ENCODE data around the gene STYXL1. TPM values are rescaled to one million over a fixed set of nuclear protein-coding genes. Genes with fewer than 3 reads are reported as not detected.
"Not testable (repeated sequence)": the region's sequence is repeated elsewhere in the genome, so short reads cannot be mapped to it uniquely, and the experiment has no call there.

The STYXL1 gene
- total and polyA plus RNA-seq, 2 experiments from 2014 or later, result 56.3 to 70.1 TPM

- no peak for TF ChIP-seq EZH2 (IDR thresholded peaks at IDR 0.05; ENCODE audit: borderline replicate concordance)
- TF ChIP-seq CTCF (IDR thresholded peaks at IDR 0.05; ENCODE audit: poor library complexity), result no peak
- TF ChIP-seq EZH2phosphoT487 (IDR thresholded peaks at IDR 0.05; ENCODE audit: low read depth, severe bottlenecking, unreplicated experiment), result no peak
- no peaks in the 10 kb centered on the region for H3K9me2 ChIP-seq (replicated peaks; ENCODE audit: insufficient read depth)
- no peaks in the 10 kb centered on the region for H3K4me1 ChIP-seq (ENCODE audit: insufficient read depth)
- no peaks in the 10 kb centered on the region for H3K27me3 ChIP-seq
- H3K79me2 ChIP-seq, result no peaks in the 10 kb centered on the region
- peaks cover 3% of the 10 kb centered on the region for H3K36me3 ChIP-seq (replicated peaks; ENCODE audit: insufficient read depth, low read depth)
- H3K27ac ChIP-seq, result no peak overlapping the region
- no peak for DNase-seq (ENCODE audit: low spot score)
- no peak overlapping the region for H3K4me2 ChIP-seq
- H3K4me3 ChIP-seq, result no peak overlapping the region
- H2AFZ ChIP-seq, result no peak overlapping the region
- H3K9me3 ChIP-seq (ENCODE audit: low read depth), result no peaks in the 10 kb centered on the region
- WGBS (ENCODE audit: low lambda C conversion rate, missing lambda C conversion rate), result 97% methylated on average over 7 of the region's 7 CpGs
- H4K20me1 ChIP-seq (ENCODE audit: insufficient read depth, poor library complexity, severe bottlenecking), result no peaks in the 10 kb centered on the region
Observed at GRCh38 chr7:76022026-76022780, 25.6 kb downstream of the STYXL1 start.

GRCh38 chr7:76020031-76020714 is 27.6 kb downstream of the STYXL1 start:
- TF ChIP-seq EZH2 (IDR thresholded peaks at IDR 0.05; ENCODE audit: borderline replicate concordance) (no peak), CTCF (IDR thresholded peaks at IDR 0.05; ENCODE audit: poor library complexity) (peak; percentile 80)
- H2AFZ ChIP-seq, result no peak overlapping the region
- no peak overlapping the region for H3K4me3 ChIP-seq
- no peaks in the 10 kb centered on the region for H3K27me3 ChIP-seq
- H3K4me1 ChIP-seq (ENCODE audit: insufficient read depth), result no peaks in the 10 kb centered on the region
- no peak overlapping the region for H3K4me2 ChIP-seq
- H3K79me2 ChIP-seq, result no peaks in the 10 kb centered on the region
- DNase-seq (ENCODE audit: low spot score), result peak; percentile 77
- WGBS (ENCODE audit: low lambda C conversion rate, missing lambda C conversion rate), result 59% methylated on average over 6 of the region's 6 CpGs
- peaks cover 2% of the 10 kb centered on the region for H4K20me1 ChIP-seq (ENCODE audit: insufficient read depth, poor library complexity, severe bottlenecking)
- H3K36me3 ChIP-seq (replicated peaks; ENCODE audit: insufficient read depth, low read depth), result peaks cover 3% of the 10 kb centered on the region
- no peak overlapping the region for H3K27ac ChIP-seq
- no peaks in the 10 kb centered on the region for H3K9me2 ChIP-seq (replicated peaks; ENCODE audit: insufficient read depth)
- H3K9me3 ChIP-seq (ENCODE audit: low read depth), result no peaks in the 10 kb centered on the region

GRCh38 chr7:76018520-76018919 is 29.3 kb downstream of the STYXL1 start:
- not testable (repeated sequence) for H3K36me3 ChIP-seq (replicated peaks; ENCODE audit: insufficient read depth, low read depth); H2AFZ ChIP-seq; H4K20me1 ChIP-seq (ENCODE audit: insufficient read depth, poor library complexity, severe bottlenecking); H3K27me3 ChIP-seq; H3K4me3 ChIP-seq; H3K27ac ChIP-seq; H3K9me2 ChIP-seq (replicated peaks; ENCODE audit: insufficient read depth); DNase-seq (ENCODE audit: low spot score); H3K9me3 ChIP-seq (ENCODE audit: low read depth); H3K79me2 ChIP-seq; H3K4me1 ChIP-seq (ENCODE audit: insufficient read depth); H3K4me2 ChIP-seq
- WGBS (ENCODE audit: low lambda C conversion rate, missing lambda C conversion rate), result 98% methylated on average over 4 of the region's 4 CpGs

- H3K4me2 ChIP-seq, result no peak overlapping the region
- H3K9me2 ChIP-seq (replicated peaks; ENCODE audit: insufficient read depth), result no peaks in the 10 kb centered on the region
- no peak overlapping the region for H3K27ac ChIP-seq
- no peaks in the 10 kb centered on the region for H3K79me2 ChIP-seq
- 98% methylated on average over 13 of the region's 13 CpGs for WGBS (ENCODE audit: low lambda C conversion rate, missing lambda C conversion rate)
- no peak overlapping the region for H2AFZ ChIP-seq
- TF ChIP-seq EZH2phosphoT487 (IDR thresholded peaks at IDR 0.05; ENCODE audit: low read depth, severe bottlenecking, unreplicated experiment) (no peak), CTCF (IDR thresholded peaks at IDR 0.05; ENCODE audit: poor library complexity) (no peak), EZH2 (IDR thresholded peaks at IDR 0.05; ENCODE audit: borderline replicate concordance) (no peak)
- no peak overlapping the region for H3K4me3 ChIP-seq
- no peaks in the 10 kb centered on the region for H3K9me3 ChIP-seq (ENCODE audit: low read depth)
- H4K20me1 ChIP-seq (ENCODE audit: insufficient read depth, poor library complexity, severe bottlenecking), result peaks cover 2% of the 10 kb centered on the region
- H3K36me3 ChIP-seq (replicated peaks; ENCODE audit: insufficient read depth, low read depth), result peaks cover 3% of the 10 kb centered on the region
- H3K27me3 ChIP-seq, result no peaks in the 10 kb centered on the region
- no peaks in the 10 kb centered on the region for H3K4me1 ChIP-seq (ENCODE audit: insufficient read depth)
- no peak for DNase-seq (ENCODE audit: low spot score)
Observed at GRCh38 chr7:76016191-76016947, 31.4 kb downstream of the STYXL1 start.
